Type B pancreatic cell (in vitro differentiated cells): ENCODE data around the gene DNAH17. TPM values are rescaled to one million over a fixed set of nuclear protein-coding genes. Genes with fewer than 3 reads are reported as not detected.

Experiments
- DNase-seq: peaks from one replicate; pipeline ENCODE4 v3.0.0; 2021; ENCODE audit warnings: mixed read lengths; ENCODE audit not compliant: unreplicated experiment; ENCODE audit errors: extremely low spot score
- H3K27ac Mint-ChIP-seq: 2 replicates; pipeline ENCODE4 v1.8.0; 2021; ENCODE audit warnings: mild to moderate bottlenecking, mixed read lengths
- H3K27me3 Mint-ChIP-seq: 2 replicates; pipeline ENCODE4 v1.8.0; 2021; ENCODE audit warnings: mixed read lengths
- H3K36me3 Mint-ChIP-seq: 2 replicates; pipeline ENCODE4 v1.8.0; 2021; ENCODE audit warnings: mixed read lengths
- H3K4me1 Mint-ChIP-seq: one replicate; pipeline ENCODE4 v1.8.0; 2021; ENCODE audit warnings: mixed read lengths; ENCODE audit not compliant: unreplicated experiment
- H3K4me3 Mint-ChIP-seq: 2 replicates; pipeline ENCODE4 v1.8.0; 2021; ENCODE audit warnings: mild to moderate bottlenecking, mixed read lengths
- H3K9me3 Mint-ChIP-seq: 2 replicates; pipeline ENCODE4 v1.8.0; 2021; ENCODE audit warnings: mixed read lengths
- CTCF ChIP-seq: fragments of 200-600 bp; sonication (generic); conservative IDR thresholded peaks from 2 replicates; pipeline ENCODE4 v1.5.0; 2021; ENCODE audit warnings: antibody characterized with exemption, mild to moderate bottlenecking
- total RNA-seq: library from RNA; stranded (reverse); gene quantifications from 2 replicates; pipeline ENCODE4 v1.2.1, GENCODE V29; 2021; ENCODE audit warnings: low replicate concordance

The DNAH17 gene
- total RNA-seq, 1 donor from 2014 or later, result 0.07 TPM

GRCh38 chr17:78608122-78608803, 31.1 kb upstream of the DNAH17 start:
- no peak for TF ChIP-seq CTCF
- H3K9me3 Mint-ChIP-seq, result no peaks in the 10 kb centered on the region
- H3K27me3 Mint-ChIP-seq, result peaks cover 16% of the 10 kb centered on the region
- H3K27ac Mint-ChIP-seq, result no peak overlapping the region
- peaks cover 5% of the 10 kb centered on the region for H3K4me1 Mint-ChIP-seq
- DNase-seq, result no peak
- H3K4me3 Mint-ChIP-seq, result no peak overlapping the region
- no peaks in the 10 kb centered on the region for H3K36me3 Mint-ChIP-seq

- no peaks in the 10 kb centered on the region for H3K36me3 Mint-ChIP-seq
- H3K4me1 Mint-ChIP-seq, result peaks cover 5% of the 10 kb centered on the region
- H3K27me3 Mint-ChIP-seq, result peaks cover 16% of the 10 kb centered on the region
- TF ChIP-seq CTCF, result no peak
- no peak overlapping the region for H3K27ac Mint-ChIP-seq
- no peaks in the 10 kb centered on the region for H3K9me3 Mint-ChIP-seq
- no peak for DNase-seq
- no peak overlapping the region for H3K4me3 Mint-ChIP-seq
Measured at GRCh38 chr17:78607038-78607437, 29.8 kb upstream of the DNAH17 start.

- no peaks in the 10 kb centered on the region for H3K36me3 Mint-ChIP-seq
- DNase-seq, result no peak
- H3K4me1 Mint-ChIP-seq, result no peaks in the 10 kb centered on the region
- no peak for TF ChIP-seq CTCF
- H3K9me3 Mint-ChIP-seq, result no peaks in the 10 kb centered on the region
- peaks cover 9% of the 10 kb centered on the region for H3K27me3 Mint-ChIP-seq
- no peak overlapping the region for H3K27ac Mint-ChIP-seq
- no peak overlapping the region for H3K4me3 Mint-ChIP-seq
Measured at GRCh38 chr17:78605886-78606285, 28.7 kb upstream of the DNAH17 start.

- H3K9me3 Mint-ChIP-seq, result no peaks in the 10 kb centered on the region
- no peak overlapping the region for H3K27ac Mint-ChIP-seq
- H3K27me3 Mint-ChIP-seq, result peaks cover 8% of the 10 kb centered on the region
- no peak overlapping the region for H3K4me3 Mint-ChIP-seq
- DNase-seq, result no peak
- no peak for TF ChIP-seq CTCF
- no peaks in the 10 kb centered on the region for H3K4me1 Mint-ChIP-seq
- H3K36me3 Mint-ChIP-seq, result no peaks in the 10 kb centered on the region
Measured at GRCh38 chr17:78605429-78605828, 28.2 kb upstream of the DNAH17 start.

- Mint-ChIP-seq H3K4me1 (peaks cover 19% of the 10 kb centered on the region), H3K9me3 (peaks cover 7% of the 10 kb centered on the region), H3K27ac (no peak overlapping the region), H3K4me3 (no peak overlapping the region), H3K27me3 (peaks cover 7% of the 10 kb centered on the region), H3K36me3 (no peaks in the 10 kb centered on the region)
- TF ChIP-seq CTCF, result no peak
- DNase-seq, result no peak
Measured at GRCh38 chr17:78602246-78602645, 25.1 kb upstream of the DNAH17 start.
